ENCODE data around the gene GPC2.
A peak's percentile ranks its signal among the peaks of the same experiment; 100 is the strongest.
"Not testable (repeated sequence)": the region's sequence is repeated elsewhere in the genome, so short reads cannot be mapped to it uniquely, and the experiment has no call there.

GPC2 gene

GRCh38 chr7:100147278-100147677 lies 29.9 kb downstream of the GPC2 start:
- no peak for DNase-seq

DNA sequence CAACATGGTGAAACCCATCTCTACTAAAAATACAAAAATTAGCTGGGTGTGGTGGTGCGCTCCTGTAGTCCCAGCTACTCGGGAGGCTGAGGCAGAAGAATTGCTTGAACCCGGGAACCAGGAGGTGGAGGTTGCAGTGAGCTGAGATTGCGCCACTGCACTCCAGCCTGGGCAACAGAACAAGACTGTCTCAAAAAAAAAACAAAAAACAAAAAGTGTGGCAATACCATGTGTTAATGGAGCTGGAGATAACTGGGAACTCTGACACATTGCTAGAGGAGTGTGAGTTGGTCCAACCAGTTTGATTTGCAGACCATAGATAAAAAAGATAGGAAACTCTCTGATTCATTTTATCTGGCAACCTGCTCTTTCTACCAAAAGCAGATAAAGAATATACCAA lies 30.8 kb downstream of the GPC2 start:
- not testable (repeated sequence) for DNase-seq

DNA sequence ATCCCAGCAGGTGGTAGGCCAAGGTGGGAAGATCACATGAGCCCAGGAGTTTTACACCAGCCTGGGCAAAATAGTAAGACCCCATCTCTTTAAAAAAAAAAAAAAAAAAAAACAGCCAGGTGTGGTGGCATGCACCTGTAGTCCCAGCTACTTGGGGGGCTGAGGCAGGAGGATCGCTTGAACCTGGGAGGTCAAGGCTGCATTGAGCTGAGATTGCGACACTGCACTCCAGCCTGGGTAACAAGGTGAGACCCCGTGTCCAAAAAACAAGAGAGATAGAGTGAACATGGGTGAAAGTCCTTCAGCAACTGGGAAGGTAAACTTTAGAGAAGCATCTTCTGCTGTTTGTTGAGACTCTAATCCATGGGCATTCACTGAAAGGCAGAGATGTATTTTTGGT lies 34.7 kb downstream of the GPC2 start:
- no peak for DNase-seq

- no peak for DNase-seq
These were observed 35.6 kb downstream of the GPC2 start for GRCh38 chr7:100141555-100141949.

DNA sequence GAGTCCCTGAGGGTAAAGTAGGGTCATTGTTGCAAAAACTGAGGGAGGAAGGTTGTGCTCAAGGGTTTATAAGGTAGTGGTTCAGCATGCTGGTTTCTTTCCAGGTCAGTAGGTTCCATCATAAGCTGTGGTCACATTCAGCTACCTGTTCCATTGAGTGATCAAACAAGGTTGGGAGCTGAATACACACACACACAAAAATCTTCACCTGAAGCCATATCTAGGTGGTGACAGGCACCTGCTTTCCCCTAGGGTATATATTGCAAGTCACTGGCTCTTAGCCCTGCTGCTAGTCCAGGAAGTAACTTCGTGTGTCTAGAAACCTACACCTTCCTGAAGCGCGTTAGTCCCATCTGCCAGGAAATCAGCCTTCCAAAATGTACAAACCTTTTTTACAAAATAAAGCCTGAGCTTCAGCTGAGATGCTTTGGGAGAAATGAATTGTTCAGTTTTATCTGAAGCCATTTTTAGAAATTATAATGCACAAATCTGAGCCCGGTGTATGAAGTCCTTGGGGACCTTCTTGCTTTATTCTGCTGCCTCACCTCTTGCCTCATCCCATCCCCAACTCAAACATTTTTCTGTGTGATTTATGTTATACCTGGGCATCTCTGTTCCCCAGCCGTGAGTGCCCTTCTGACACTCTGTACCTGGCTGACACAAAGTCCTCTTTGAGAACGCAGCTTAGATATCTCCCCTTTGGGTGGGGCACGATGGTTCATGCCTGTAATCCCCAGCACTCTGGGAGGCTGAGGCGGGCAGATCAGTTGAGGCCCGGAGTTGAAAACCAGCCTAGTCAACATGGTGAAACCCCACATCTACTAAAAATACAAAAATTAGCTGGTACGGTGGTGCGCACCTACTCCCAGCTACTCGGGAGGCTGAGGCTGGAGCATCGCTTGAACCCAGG lies 39.1 kb downstream of the GPC2 start:
- no peak for DNase-seq

DNA sequence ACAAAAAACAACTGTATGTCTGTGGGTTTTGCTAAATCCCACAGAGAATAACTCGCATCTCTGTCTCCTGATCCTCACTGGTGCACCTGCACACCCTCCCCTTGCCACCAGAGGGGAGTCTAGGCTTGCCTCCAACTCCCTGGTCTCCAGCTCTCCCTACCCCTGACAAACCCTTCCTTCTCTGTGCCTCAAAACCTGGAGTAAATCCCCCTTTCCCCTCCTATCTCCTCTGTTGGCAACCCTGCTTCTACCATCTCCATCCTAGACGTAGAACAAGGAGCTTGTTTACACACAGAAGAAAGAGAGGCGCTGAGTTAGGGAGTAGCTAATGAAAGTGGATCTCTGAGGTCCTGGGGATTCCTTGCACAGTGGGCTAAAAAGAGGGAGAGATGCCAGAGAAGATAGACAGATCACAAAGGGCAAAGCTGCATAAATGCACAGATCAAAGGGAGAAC lies 44.5 kb downstream of the GPC2 start:
- peak; percentile 66 for DNase-seq

DNA sequence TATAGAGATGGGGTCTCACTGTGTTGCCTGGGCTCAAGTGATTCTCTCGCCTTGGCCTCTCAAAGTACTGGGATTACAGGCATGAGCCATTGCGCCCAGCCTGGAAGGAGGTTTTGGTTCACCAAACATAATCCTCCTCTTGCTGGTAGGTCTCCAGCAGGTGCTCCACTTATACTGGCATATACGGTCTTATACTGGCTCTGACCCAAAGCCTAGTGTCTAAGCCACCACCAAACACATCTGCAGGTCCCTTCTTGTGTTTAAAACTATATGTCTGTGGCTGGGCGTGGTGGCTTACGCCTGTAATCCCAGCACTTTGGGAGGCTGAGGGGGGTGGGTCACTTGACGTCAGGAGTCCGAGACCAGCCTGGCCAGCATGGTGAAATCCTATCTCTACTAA lies 45.1 kb downstream of the GPC2 start:
- DNase-seq: no peak

GRCh38 chr7:100130608-100131453 lies 46.4 kb downstream of the GPC2 start:
- peak; percentile 66 for DNase-seq

- not testable (repeated sequence) for DNase-seq
These were observed 47.0 kb downstream of the GPC2 start for GRCh38 chr7:100130220-100130607.

DNA sequence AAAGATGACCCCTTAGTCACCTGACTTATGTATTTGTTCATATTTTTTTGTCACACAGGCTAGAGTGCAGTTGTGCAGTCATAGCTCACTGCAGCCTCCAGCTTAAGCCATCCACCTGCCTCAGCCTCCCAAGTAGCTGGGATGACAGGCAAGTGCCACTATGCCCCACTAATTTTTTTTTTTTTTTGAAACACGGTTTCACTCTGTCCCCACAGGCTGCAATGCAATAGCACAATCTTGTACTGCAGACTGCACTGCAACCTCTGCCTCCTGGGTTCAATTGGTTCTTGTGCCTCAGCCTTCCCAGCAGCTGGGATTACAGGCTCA lies 48.6 kb downstream of the GPC2 start:
- no peak for DNase-seq

- no peak for DNase-seq
These were observed 49.1 kb downstream of the GPC2 start for GRCh38 chr7:100127866-100128636.

DNA sequence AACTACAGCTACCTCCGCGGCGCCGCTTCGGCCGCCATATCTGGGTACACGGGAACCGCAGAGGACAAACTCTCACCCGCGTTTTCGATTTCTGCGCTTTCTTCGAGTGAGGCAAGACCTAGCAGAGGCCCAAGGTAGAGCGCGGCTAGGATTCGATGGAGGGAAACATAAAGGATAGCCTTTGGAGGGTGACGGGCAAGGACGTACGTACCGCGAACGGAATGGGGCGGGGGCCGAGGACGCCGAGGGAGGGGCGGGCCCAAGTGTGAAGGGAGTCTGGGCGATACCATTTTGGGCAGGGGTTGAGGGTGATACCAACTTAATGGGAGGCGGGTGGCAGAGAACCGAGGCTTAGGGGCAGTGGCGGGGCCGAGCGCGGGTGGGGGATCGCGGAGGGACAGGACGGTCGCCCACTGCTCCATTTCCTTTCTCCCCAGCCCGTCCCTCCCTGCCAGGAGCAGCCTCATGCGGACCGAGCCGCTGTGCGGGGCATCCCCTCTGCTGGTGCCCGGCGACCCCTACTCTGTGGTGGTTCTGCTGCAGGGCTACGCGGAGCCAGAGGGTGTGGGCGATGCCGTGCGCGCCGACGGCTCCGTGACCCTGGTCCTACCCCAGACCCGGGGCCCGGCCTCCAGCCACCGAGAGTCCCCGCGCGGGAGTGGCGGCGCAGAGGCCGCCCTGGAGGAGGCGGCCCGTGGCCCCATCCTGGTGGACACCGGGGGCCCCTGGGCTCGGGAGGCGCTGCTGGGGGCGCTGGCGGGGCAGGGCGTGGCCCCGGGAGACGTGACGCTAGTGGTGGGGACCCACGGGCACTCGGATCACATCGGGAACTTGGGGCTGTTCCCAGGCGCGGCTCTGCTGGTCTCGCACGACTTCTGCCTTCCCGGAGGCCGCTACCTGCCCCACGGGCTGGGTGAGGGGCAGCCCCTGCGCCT lies 50.0 kb downstream of the GPC2 start, which contains the start of gene MBLAC1:
MBLAC1 (plus strand) TSS at position 37 of the 935 bp plus-strand sequence; CDS start at position 466, 429 bp downstream.
- peak; percentile 87 for DNase-seq

GRCh38 chr7:100126239-100126930 lies 50.8 kb downstream of the GPC2 start:
- DNase-seq: no peak

- no peak for DNase-seq
These were observed 52.6 kb downstream of the GPC2 start for GRCh38 chr7:100124301-100125230.

GRCh38 chr7:100122568-100122967 lies 54.6 kb downstream of the GPC2 start:
- DNase-seq: no peak

GRCh38 chr7:100122067-100122466 lies 55.1 kb downstream of the GPC2 start:
- peak; percentile 72 for DNase-seq

DNA sequence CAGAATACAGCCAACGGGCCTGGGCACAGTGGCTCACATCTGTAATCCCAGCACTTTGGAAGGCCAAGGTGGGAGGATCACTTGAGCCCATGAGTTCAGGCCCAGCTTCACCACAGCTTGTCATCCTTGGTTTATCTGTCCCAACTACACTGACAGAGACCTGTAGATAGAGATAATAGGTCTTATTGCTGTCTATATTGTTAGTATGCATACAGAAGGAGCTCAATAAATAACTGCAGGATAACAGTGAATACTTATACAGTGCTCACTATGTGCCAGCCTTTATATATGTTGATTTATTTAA lies 56.5 kb downstream of the GPC2 start:
- DNase-seq: no peak

- DNase-seq: peak; percentile 65
These were observed 57.0 kb downstream of the GPC2 start for GRCh38 chr7:100119970-100120732.
